LoVo (cell line): ENCODE data around the gene MISP.
"Not testable (repeated sequence)": the region's sequence is repeated elsewhere in the genome, so short reads cannot be mapped to it uniquely, and the experiment has no call there.

Experiments used
- DNase-seq: peaks from one replicate; pipeline ENCODE4 v3.0.0-alpha.2; 2016; ENCODE audit warnings: low spot score

The MISP gene

GRCh38 chr19:750640-751423 lies at the start of gene MISP:
Gene MISP, plus strand, starts transcription at chr19:751112. Its CDS starts 5,835 bp downstream, at chr19:756947.
- DNase-seq: peak; percentile 91

GRCh38 chr19:702847-703246 lies 48.1 kb upstream of the MISP start:
- not testable (repeated sequence) for DNase-seq

- DNase-seq: no peak
These were observed 47.6 kb upstream of the MISP start for GRCh38 chr19:703329-703650.

- peak; percentile 72 for DNase-seq
These were observed 47.1 kb upstream of the MISP start for GRCh38 chr19:703651-704446.

GRCh38 chr19:704447-704741 lies 46.5 kb upstream of the MISP start:
- no peak for DNase-seq

GRCh38 chr19:708154-709143 lies 42.5 kb upstream of the MISP start, which contains the start of gene PALM:
Gene PALM, plus strand, starts transcription at chr19:708935. Its CDS starts 212 bp downstream, at chr19:709147.
- peak; percentile 24 for DNase-seq

GRCh38 chr19:709196-709964 lies 41.5 kb upstream of the MISP start:
- no peak for DNase-seq

GRCh38 chr19:709965-710571 lies 40.8 kb upstream of the MISP start:
- DNase-seq: no peak

- no peak for DNase-seq
These were observed 40.1 kb upstream of the MISP start for GRCh38 chr19:710767-711166.

- no peak for DNase-seq
These were observed 39.7 kb upstream of the MISP start for GRCh38 chr19:711254-711653.

GRCh38 chr19:715347-715746 lies 35.6 kb upstream of the MISP start:
- DNase-seq: no peak

GRCh38 chr19:718251-718951 lies 32.5 kb upstream of the MISP start:
- no peak for DNase-seq

GRCh38 chr19:718991-719512 lies 31.9 kb upstream of the MISP start:
- DNase-seq: no peak

- DNase-seq: no peak
These were observed 31.1 kb upstream of the MISP start for GRCh38 chr19:719636-720344.

GRCh38 chr19:720345-721160 lies 30.4 kb upstream of the MISP start:
- DNase-seq: no peak

GRCh38 chr19:722553-723101 lies 28.3 kb upstream of the MISP start:
- DNase-seq: no peak

- DNase-seq: no peak
These were observed 27.7 kb upstream of the MISP start for GRCh38 chr19:723247-723646.

GRCh38 chr19:723714-724113 lies 27.2 kb upstream of the MISP start:
- DNase-seq: no peak
